Skin epidermis (tissue), 12 donors: ENCODE data around the gene GTF3C1.

Source experiments
- H3K27ac ChIP-seq, 21 experiments: fragments of 200-600 bp; sonication (generic) in 11 of 21; one replicate each; pipeline ENCODE4 v1.5.0; 2020; ENCODE audit warnings: mild to moderate bottlenecking in 3 of 21, inconsistent platforms in 2 of 21, moderate library complexity in 2 of 21
- H3K4me3 ChIP-seq, 7 experiments: fragments of 200-600 bp; sonication (generic) in 2 of 7; one replicate each; pipeline ENCODE4 v1.5.0; 2020; ENCODE audit warnings: inconsistent platforms in 2 of 7, mild to moderate bottlenecking in 2 of 7, moderate library complexity in 1 of 7

GTF3C1 gene

GRCh38 chr16:27531826-27532800 lies 17.6 kb downstream of the GTF3C1 start:
- Histone ChIP-seq H3K27ac (no peak overlapping the region), H3K4me3 (no peak overlapping the region)

GRCh38 chr16:27531186-27531585 lies 18.5 kb downstream of the GTF3C1 start:
- no peak overlapping the region for H3K4me3 ChIP-seq
- H3K27ac ChIP-seq = no peak overlapping the region

DNA sequence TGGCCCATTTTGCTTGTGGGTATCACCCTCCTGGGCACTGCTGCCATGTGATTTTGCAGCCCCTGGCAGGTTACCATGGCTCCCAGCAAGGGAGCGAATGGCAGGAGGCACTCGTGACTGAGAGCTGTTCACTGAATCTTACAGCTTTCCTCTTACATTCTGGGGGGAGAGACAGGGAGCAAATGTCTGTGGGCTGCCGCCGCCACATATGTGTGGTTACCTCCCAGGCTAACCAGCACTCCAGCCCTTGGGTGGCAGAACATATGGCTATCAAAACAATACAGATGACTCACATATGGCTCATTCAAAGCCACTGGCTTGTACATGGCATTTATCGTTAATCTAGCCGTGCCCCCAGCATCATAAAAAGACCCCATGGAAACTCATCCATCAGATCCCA lies 19.8 kb downstream of the GTF3C1 start:
- Histone ChIP-seq H3K27ac (peak overlapping the region in 1 of 21 experiments; percentile 42), H3K4me3 (no peak overlapping the region)

DNA sequence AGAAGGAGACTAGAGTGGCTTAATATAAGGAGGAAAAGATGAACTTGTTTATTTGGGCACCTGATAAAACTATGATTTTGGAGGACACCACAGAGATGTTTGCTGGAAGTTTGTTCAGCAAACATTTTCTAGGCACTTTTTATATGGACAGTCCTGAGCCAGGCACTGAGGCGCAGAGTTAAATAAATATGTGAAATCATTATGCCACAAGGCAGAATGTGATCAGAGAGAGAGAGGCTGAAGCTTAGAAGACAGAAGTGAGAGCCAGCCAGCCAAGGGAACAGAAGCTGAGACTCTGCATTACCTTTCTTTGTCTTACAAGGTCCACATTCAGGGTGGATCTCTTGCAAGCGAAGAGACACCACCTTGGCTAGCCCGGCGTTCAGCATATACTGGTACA lies 21.4 kb downstream of the GTF3C1 start:
- Histone ChIP-seq H3K27ac (no peak overlapping the region), H3K4me3 (no peak overlapping the region)

DNA sequence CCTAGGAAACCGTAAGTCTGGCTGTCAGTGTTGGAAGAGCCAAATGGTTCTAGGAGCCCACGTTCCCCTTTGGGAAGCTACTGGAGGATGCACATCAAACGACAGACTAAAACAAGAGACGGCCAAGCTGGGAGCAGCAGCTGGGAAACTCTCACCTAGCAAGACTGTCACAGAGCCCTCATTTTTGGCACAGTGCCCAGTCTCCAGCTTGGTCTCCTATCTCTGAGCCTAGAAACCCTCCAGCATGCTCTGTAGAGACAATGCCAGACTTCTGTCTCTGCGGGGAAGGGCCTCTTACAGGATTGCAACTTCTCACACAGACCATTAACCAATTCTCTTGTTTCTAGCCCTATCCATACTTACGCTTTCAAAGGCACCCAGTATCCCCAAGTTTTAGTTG lies 23.5 kb downstream of the GTF3C1 start:
- no peak overlapping the region for H3K4me3 ChIP-seq
- no peak overlapping the region for H3K27ac ChIP-seq

DNA sequence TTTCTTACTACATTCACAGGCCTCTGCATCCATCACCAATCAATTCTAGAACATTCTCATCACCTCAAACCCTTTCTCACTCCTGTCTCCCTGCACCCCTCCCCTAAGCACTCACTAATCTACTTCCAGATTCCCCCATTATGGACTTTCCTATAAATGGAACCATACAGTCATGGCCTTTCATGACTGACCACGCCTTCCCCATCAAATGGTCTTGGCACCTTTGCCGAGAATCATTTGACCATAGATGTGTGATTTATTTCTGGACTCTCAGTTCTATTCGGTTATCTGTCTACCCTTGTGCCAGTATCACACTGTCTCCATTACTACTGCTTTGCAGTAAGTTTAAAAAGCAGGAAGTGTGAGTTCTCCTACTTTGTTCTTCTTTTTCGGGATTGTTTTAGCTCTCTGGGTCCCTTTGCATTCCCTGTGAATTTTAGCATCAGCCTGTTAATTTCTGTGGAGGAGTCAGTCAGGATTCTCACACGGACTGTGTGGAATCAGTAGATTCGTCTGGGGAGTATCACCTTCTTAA lies 27.5 kb downstream of the GTF3C1 start:
- H3K27ac ChIP-seq = no peak overlapping the region
- no peak overlapping the region for H3K4me3 ChIP-seq

- peak overlapping the region in 5 of 21 experiments; percentile 23 to 66 (median 40) for H3K27ac ChIP-seq
Measured at GRCh38 chr16:27520982-27521673, 28.6 kb downstream of the GTF3C1 start.

GRCh38 chr16:27518226-27518625 lies 31.5 kb downstream of the GTF3C1 start:
- no peak overlapping the region for H3K27ac ChIP-seq
- H3K4me3 ChIP-seq = no peak overlapping the region

More at GRCh38 chr16:27520982-27521673, 28.6 kb downstream of the GTF3C1 start:
- no peak overlapping the region for H3K4me3 ChIP-seq

DNA sequence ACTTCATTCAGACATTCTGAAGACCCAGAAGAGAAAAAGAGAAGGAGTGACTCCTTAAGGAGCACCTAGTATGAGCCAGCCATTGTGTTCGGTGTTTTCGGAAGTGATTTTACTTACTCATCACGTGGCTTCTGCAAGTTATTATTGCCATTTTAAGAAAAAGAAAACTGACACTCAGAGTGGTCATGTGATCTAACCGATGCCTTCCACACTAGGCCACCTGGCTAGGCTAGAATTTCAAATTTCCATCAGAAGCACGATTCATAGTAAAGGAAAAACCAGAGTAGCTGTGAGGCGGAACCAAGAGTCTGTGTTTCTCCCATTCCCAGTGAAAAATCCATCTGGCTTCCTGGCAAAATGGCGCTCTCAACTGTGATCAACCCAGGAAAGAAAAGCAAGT lies 32.0 kb downstream of the GTF3C1 start:
- H3K4me3 ChIP-seq = no peak overlapping the region
- no peak overlapping the region for H3K27ac ChIP-seq

- H3K4me3 ChIP-seq = no peak overlapping the region
- no peak overlapping the region for H3K27ac ChIP-seq
Measured at GRCh38 chr16:27516365-27516764, 33.3 kb downstream of the GTF3C1 start.

GRCh38 chr16:27515874-27516353 lies 33.8 kb downstream of the GTF3C1 start:
- H3K27ac ChIP-seq = no peak overlapping the region
- no peak overlapping the region for H3K4me3 ChIP-seq

DNA sequence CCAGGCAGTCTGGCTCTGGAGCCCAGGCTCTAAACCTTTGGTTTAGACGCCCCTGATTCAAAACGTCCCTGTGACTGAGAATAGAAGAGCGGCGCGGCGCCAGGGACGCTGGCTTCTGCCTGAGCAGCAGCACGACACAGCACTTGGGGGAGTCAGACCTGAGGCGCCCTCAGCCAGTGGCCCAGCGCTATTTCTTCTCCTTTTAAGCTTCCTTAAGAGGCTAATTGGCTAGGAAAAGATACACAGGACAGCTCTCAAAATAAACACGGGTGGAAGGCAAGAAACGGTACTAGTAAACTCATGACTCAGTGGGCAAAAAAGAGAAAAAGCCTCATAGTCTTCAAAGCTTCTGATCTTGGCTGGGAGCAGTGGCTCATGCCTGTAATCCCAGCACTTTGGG lies 34.9 kb downstream of the GTF3C1 start:
- Histone ChIP-seq H3K27ac (no peak overlapping the region), H3K4me3 (no peak overlapping the region)

DNA sequence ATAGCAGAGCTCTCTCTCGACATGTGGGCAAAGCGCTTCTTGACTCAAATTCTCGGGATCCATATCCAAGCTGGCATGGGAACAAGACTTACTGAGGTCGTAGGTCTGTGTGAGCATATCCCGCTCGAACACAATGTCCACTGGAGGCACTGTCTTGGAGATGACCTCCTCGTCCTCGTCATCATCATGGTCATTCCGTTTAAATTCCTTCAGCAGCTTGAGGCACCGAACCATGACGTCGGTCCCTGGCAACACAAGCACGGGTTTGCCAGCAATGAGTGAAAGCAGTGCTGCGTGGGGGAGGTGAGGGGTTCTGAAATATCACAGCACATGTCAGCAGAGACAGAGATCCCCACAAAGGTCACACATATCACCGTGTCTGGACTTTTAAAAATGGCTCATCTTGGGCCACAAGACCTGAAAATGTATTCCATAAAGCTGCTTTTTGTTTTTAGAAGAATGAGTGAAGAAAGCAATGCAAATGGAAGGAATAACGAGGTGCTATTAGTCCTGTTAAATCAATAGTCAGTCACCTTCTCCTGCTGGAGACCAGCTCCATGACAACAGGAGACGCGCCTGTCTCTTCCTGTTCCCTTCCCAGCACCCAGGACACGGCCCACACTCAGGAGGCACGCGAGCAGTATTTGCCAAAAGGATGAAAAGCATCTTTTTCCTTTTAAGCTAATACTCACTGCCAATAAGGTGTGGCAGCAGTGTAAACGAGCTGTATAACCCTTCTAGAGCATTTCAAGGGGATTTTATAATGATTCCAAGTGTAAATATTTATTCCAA lies 37.9 kb downstream of the GTF3C1 start:
- no peak overlapping the region for H3K4me3 ChIP-seq
- no peak overlapping the region for H3K27ac ChIP-seq

GRCh38 chr16:27508476-27508875 lies 41.2 kb downstream of the GTF3C1 start:
- H3K27ac ChIP-seq = no peak overlapping the region
- H3K4me3 ChIP-seq = no peak overlapping the region

DNA sequence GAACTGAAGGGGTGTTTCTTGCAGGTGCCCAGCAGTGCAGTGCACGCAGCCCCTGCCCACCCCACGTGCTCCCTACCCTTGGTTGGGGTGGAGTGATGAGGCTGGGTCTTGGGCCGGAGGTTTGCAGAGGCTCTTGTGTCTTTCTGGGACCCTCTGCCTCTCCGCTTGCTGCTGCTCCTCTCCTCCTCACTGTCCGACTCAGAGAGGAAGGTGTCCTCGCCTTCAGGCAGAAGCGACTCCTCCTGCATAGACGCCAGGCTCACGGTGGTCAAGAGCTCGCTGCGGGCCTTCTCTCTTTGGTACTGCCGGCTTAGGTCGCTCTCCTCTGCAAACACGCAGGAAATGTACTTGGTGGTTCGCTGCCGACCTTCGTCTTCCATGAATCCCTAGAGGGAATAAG lies 42.9 kb downstream of the GTF3C1 start:
- Histone ChIP-seq H3K4me3 (no peak overlapping the region), H3K27ac (peak overlapping the region in 1 of 21 experiments; percentile 29)

DNA sequence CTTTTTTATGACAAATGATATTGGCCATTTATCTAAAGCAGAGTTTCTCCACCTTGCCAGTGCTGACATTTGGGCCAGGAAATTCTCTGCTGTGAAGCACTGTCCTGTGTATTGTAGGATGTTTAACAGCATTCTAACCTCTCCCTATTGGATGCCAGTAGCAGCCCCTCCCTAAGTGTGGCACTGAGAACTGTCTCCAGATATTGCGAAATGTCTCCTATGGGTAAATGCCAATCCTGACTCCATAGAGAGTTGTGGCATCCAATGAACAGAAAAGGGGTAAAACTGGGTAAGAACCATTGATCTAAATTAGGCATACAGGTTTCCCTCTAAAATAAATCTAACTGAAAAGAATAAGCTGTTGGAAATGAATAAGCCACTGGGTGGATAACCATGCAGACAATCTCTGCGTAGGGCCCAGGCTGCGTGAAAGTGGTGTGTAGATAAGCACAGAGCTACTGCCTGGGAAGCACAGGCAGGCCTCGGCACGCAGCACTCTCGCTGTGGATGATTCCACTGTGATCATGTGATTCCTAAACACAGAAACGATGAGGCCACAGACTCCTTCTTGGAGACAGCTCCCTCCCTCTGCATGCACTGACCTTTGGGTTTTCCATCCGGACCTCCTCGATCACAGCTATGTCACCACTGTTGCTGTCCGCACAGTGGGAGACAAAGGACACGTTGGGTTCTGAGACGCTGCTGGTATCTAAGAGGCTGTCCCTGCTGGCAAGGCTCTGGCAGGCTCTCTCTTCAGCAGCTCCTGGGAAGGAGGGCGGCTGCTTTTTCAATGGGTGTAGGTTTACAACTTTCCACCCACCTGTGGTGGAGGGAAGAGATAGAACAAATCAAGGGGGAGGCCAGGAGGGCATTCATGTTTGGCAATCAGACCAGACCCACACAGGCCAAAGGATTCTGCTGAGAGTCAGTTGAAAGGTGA lies 44.1 kb downstream of the GTF3C1 start:
- peak overlapping the region in 10 of 21 experiments; percentile 4 to 55 (median 33) for H3K27ac ChIP-seq

DNA sequence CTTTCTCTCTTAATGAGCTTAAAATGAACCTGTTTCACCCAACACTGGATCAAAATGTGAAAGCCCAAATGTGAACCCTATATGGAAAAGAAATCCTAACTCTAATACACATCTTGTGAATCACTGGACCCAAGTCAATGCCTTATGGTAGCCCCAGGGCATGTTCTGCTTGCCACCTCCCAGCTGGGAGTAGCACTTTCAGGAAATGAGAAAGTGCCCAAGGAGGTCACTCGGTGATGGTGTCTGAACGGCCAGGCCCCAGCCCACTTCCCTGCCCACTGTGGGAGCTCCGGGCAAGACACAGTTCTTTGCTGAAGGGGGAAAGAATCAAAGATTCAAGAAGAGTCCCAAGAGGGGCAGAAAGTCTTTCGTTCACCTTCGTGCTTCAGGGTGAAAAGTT lies 46.1 kb downstream of the GTF3C1 start:
- Histone ChIP-seq H3K27ac (no peak overlapping the region), H3K4me3 (no peak overlapping the region)

More for the DNA sequence above, 44.1 kb downstream of the GTF3C1 start:
- no peak overlapping the region for H3K4me3 ChIP-seq

GRCh38 chr16:27500801-27501200 lies 48.9 kb downstream of the GTF3C1 start:
- H3K4me3 ChIP-seq = no peak overlapping the region
- no peak overlapping the region for H3K27ac ChIP-seq

DNA sequence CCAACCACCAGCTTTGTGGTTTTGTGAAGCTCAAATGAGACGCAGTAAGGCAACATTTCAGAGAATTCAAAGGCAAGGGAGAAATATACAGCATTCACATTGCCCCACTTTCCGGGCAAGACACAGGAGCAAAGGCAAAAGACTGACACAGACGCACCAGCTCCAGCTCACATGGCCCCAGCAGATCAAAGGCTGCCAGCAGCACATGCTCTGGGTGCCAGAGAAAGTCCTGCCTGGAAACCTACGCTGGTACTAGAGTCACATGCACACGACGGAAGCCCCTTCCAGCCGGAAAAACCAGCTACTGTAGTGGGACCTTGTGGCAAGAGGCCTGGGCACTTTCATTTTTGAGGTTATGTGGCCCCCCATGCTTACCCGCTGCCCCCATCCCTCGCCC lies 50.1 kb downstream of the GTF3C1 start:
- Histone ChIP-seq H3K4me3 (no peak overlapping the region), H3K27ac (peak overlapping the region in 4 of 21 experiments; percentile 8 to 22 (median 15))
